Skin epidermis (tissue), 12 donors: Measurements from ENCODE around the gene KCND3.
A peak's percentile ranks its signal among the peaks of the same experiment; 100 is the strongest.
"Not testable (repeated sequence)": the region's sequence is repeated elsewhere in the genome, so short reads cannot be mapped to it uniquely, and the experiment has no call there.

Experiments used
- H3K27ac ChIP-seq, 21 experiments: fragments of 200-600 bp; sonication (generic) in 11 of 21; one replicate each; pipeline ENCODE4 v1.5.0; 2020; ENCODE audit warnings: mild to moderate bottlenecking in 3 of 21, inconsistent platforms in 2 of 21, moderate library complexity in 2 of 21
- H3K4me3 ChIP-seq, 7 experiments: fragments of 200-600 bp; sonication (generic) in 2 of 7; one replicate each; pipeline ENCODE4 v1.5.0; 2020; ENCODE audit warnings: inconsistent platforms in 2 of 7, mild to moderate bottlenecking in 2 of 7, moderate library complexity in 1 of 7

Gene KCND3

DNA sequence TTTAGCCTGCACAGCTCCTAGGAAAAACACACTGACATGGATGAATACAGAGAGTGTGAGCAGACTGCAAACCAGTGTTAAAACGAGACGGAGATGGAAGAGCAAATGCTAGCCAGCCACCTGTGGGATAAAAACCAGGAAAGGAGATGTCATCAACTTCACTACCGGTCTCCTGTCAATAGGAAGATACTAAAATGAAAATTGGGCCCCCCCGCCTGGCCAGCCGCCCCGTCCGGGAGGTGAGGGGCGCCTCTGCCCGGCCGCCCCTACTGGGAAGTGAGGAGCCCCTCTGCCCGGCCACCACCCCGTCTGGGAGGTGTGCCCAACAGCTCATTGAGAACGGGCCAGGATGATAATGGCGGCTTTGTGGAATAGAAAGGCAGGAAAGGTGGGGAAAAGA lies 189.7 kb downstream of the KCND3 start:
- H3K27ac ChIP-seq, H3K4me3 ChIP-seq: not testable (repeated sequence)

DNA sequence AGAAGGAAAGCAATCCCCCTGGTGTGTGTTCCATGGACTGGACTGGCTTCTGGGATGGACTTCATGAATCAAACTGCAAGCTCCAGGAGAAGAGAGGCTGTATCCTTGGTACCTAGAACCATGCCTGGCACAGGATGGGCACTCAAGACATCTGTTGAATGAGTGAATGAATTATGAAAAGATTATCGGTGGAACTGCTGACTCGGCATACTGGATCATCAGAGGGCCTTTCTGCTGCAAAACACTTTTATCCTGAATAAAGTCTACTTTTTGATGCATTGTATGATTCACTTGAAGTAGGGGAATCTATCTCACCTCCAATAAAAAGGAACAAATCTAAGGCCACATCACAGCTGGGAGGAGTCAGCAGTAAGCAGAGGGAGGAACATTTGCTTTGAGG lies 190.9 kb downstream of the KCND3 start:
- no peak overlapping the region for H3K27ac ChIP-seq
- H3K4me3 ChIP-seq, result no peak overlapping the region

DNA sequence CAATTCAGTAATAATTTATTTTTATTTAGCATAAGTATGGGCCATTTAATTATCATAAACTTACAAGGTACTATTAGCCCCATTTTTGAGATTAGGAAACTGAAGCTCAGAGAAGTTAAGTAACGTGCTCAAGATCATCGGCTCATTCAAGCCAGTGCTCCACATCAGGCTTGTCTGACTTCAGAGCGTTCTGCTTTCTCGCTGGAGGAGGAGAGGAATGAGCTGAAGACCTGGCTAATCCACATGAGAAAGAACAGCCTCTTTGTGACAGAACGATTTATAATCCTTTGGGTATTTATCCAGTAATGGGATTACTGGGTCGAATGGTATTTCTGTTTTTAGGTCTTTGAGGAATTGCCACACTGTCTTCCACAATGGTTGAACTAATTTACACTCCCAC lies 194.1 kb downstream of the KCND3 start:
- H3K4me3 ChIP-seq, result no peak overlapping the region
- no peak overlapping the region for H3K27ac ChIP-seq

DNA sequence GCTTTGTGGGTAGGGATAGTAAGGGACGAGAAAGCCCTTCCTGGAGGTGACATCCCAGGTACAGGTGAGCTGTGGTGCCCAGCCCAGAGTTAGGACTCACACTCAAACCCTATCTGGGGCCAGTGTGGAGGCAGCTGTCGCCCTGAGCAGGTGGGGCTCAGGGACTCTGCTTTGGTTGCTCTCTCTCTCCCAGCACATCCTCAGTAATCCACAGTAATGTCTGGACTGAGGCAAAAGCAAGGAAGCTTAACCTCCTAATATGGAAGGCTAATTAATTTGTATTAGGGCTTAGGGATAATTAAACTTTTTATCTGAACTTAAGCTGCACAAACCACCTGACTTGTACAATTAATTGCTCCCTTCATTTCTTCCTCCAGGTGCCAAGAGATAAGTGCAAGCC lies 195.5 kb downstream of the KCND3 start:
- no peak overlapping the region for H3K4me3 ChIP-seq
- no peak overlapping the region for H3K27ac ChIP-seq

DNA sequence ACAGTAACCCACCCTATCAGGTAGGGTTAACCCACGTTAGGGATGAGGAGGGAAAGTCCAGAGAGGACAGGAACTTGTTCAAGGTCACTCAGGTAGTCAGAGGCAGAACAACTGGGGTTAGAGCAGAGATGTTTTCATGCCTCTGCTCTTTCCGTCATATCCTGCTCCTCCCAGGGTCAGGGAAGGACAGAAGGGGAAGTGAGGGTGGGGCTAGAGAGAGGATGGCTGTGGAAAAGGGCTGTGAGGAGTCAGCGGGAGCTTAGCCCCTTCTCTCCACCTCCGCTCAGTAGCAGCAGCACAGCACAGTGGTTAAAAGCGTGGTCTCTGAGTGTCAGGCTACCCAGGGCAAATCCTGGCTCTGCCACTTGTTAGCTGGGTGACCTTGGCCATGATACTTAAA lies 197.2 kb downstream of the KCND3 start:
- H3K27ac ChIP-seq, result no peak overlapping the region

DNA sequence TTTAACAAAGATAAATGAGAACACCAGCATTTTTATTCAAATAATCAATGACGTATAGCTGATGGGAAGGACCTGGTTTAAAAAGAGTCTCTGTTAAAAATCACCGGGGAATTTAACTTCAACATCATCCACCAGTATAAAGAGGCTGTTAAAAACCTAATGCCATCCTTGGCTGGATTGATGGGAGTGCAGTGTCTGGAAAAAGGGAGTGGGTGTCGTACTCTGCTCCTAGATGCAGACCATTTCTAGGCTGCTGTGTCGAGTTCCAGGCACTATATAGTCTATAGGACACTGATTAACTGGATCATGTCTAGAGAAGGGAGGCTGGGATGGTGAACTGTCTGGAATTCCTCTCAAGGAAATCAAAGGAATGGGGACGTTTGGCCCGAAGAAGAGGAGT lies 197.7 kb downstream of the KCND3 start:
- H3K4me3 ChIP-seq, result no peak overlapping the region
- no peak overlapping the region for H3K27ac ChIP-seq

More for the DNA sequence above, 197.2 kb downstream of the KCND3 start:
- no peak overlapping the region for H3K4me3 ChIP-seq

DNA sequence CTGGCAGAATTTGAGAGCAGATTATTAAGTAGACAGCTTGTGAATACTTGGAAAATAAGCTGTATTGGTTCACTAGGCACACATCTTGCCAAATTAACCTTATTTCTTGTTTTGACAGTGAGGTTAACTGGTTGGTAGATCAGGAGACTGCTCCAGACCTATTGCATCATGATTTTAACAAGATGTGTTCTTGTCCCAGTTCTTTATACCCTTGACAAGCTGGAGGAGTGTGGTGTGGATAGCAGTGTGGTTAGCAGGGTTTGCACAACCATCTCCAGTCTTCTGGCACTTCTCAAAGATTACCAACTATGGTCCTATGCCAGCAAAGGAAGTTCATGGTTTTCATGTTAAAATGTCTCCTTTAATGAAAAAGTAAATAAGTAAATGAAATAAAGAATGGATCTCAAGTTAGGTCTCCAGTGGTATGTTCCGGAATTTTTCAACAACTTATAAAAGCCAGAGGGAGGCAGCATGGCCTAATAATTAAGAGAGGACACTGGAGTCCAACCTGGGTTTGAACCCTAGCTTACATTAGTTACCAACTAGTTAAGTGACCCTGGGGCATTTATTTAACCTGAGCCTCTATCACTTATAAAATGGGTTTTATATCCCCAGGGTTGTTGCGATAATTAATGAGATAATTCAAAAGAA lies 199.7 kb downstream of the KCND3 start:
- H3K4me3 ChIP-seq, result no peak overlapping the region
- no peak overlapping the region for H3K27ac ChIP-seq

DNA sequence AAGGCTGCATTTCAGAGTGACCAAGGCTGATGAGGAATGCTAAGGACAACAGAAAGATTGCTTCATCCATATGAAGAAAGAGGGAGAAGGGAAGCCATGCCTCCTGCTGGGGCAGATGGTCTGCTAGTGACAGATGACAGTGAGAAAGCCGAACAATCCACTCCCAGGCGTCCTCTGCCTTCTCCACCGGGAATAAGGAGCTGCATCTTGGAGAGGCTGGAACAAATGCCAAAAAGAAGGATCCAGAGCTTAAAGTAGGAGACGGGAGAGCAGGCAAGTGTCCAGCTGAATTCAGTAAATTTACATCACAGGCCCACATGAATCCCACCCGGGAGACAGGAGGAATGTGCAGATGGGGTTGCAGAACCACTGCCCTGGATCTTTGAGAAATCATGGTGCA lies 200.3 kb downstream of the KCND3 start:
- no peak overlapping the region for H3K4me3 ChIP-seq
- peak overlapping the region in 1 of 21 experiments; percentile 36 for H3K27ac ChIP-seq

DNA sequence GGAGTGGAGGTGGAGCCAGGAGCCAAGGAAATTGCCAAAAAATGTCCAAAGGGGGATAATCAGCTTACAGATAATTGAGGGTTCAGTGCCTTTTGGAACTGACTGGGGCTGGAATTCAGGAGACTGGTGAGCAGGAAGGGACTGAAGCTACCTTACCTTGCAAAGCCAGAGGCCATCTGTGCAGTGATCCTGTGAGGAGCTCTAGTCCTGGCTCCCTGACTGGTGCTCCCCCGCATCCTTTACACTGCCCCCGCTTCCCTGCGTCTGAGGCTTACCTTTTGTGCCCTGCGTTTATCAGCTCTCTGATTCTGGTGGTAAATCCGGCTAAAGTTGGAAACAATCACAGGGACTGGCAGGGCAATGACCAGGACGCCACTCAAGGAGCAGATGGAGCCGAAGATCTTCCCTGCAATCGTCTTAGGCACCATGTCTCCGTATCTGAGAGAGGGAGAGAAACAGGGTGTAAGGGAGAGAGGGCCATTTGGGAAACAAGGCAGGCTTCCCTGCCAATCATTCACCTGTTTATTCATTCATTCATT lies 202.7 kb downstream of the KCND3 start:
- no peak overlapping the region for H3K27ac ChIP-seq
- H3K4me3 ChIP-seq, result no peak overlapping the region

DNA sequence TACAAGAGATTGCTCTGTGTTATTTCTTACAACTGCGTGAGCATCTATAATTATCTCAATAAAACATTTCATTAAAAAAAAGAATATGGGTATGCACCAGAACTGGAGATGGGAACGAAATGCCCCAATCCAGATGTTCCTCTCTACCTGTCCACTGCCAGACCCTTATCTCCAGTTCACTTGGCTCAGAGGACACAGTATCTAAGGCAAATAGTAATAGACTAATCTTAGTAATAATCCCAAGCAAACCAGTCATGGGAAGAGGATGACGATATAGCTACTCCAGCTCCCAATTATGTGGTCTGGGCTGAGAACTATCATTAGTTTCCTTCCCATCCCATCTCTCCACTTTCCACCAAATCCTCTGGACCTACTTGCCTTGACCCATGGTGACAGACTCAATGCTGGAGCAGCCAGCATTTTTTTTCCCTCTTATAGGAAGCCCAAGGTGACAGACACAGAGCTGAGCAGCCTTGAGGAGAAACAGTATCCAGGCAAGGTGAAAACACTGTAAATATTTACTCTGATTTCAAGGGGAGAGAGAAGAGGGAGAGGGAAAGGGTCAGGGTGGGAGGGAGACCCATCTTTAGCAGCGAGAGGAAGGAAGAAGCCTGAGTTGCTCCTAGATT lies 205.1 kb downstream of the KCND3 start:
- H3K4me3 ChIP-seq, result no peak overlapping the region
- H3K27ac ChIP-seq, result no peak overlapping the region

DNA sequence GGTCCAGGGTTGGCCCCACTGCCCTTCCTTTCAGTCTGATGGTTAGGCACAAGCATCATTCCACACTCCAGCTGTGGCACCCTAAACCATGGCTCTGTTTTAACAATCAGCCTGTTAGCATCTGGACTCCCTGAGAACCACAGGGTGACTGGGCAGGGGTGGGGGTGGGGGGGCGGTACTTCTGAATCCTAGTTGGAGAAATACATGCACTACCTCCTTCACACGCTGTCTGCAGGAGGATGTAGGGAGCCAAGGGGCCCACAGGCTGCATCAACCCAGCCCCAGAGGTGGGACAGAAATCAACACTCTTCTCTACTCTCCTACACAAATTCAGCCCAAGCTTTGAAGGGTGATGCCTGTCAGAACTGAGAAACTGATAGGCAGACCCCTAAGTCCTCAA lies 209.9 kb downstream of the KCND3 start:
- H3K27ac ChIP-seq, result no peak overlapping the region
- no peak overlapping the region for H3K4me3 ChIP-seq

DNA sequence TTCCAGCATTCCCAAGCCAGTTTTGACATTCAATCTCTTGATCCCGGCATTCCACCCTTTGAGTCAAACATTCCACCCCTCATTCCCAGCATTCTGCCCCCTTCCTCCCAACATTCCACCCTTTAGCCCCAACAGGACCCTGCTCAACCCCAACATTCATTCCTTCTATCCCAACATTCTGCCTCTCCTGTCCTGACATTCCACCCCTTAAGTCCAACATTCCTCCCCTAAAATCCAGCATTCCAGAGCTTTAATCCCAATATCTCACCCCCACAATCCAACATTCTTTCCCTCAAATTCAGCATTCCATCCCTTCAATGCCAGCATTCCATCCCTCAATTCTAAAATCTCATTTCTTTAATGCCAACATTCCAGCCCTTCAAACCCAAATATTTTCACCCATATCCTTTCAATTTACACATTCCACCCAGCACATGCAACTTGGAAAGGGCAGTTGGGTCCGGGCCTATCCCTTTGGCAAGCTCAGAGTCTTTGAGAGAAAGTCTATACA lies 210.9 kb downstream of the KCND3 start:
- Histone ChIP-seq H3K4me3 (no peak overlapping the region), H3K27ac (no peak overlapping the region)

DNA sequence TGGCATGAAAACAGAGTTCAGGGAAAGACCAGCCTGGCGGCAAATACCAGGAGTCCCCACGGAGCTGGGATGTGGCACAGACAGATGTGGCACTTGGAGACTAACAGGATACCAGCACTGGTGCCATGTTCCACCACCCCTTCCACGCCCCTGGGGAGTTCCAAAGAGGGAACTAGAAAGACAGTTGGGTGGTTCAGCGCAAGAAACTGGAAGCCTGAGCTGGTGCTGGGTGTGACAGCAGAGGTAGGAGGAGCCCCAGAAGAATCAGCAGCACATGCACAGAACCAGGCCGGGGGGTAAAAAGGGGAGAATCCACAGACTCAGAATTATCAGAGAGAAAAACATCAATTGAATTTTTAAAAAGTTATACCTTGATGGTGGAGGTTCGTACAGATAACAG lies 211.4 kb downstream of the KCND3 start:
- Histone ChIP-seq H3K4me3 (no peak overlapping the region), H3K27ac (no peak overlapping the region)

DNA sequence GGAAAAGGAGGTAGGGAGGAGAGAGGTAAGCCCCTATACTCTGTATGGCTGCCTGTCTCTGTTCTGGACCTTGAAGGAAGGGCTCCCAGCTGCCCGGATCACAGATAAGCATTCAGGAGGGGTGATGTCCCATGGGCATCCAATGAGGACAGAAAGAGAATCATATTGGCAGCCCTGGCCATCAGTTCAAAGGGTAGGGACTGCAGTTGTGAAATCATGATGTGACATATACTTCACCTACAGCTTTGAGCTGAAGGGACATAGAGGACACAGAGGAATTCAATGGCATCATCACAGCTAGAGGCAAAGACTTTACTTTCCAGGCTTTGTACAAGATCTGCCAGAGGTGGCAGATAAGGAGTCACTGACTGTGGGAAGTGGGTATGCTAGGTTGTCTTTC lies 212.2 kb downstream of the KCND3 start:
- no peak overlapping the region for H3K4me3 ChIP-seq
- H3K27ac ChIP-seq, result no peak overlapping the region

DNA sequence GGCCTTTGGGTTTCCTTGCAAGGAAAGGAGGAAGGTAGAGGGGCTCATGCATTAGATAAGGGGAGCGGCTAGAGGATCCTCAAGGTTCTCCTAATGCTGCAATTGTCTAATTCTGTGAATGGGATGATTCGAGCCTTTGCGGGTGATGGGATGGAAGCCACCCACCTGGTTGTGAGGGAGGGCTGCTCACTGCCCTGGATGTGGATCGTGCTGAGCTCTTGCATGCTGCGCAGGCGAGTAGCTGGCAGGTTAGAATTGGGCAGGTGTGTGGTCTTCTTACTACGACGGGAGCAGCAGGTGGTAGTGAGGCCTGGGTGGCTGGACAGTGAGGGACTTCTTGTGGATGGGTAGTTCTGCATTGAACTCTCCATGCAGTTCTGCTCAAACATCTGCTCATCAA lies 212.6 kb downstream of the KCND3 start:
- no peak overlapping the region for H3K27ac ChIP-seq
- no peak overlapping the region for H3K4me3 ChIP-seq

DNA sequence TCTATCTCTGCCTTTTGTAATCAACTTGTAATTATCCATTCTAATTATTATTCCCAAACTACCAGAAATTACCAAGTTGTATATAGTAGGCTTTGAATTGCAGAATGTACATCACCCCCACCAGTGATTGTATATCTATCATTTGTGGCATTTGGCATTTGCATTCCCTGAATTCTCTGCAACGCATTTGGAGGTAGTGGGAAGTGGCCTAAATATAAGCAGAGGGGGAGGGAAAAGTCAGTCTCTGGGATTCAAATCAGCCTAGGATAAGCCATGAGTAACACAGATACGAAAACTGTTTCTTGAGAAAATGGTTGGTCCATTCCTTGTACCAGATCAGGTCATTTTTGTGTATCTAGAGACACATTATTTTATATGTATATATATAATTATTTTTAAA lies 213.1 kb downstream of the KCND3 start:
- H3K4me3 ChIP-seq, result no peak overlapping the region
- no peak overlapping the region for H3K27ac ChIP-seq

DNA sequence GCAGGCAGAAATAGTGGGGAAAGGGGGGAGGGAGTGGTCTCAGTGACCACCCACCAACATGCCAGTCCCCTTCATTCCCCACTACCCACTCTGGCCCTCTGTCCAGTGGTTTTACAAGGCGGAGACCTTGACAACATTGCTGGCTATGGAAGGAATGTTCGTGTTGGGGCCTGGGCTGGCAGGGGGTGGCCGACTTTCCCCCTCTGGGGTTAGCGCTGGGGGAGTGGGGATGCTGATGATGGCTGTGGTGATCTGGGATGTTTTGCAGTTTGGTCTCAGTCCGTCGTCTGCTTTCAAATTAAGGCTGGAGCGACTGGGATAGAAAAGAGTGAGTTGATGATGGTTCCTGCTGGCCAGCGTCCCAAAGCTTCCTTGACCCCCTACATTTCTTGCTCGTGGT lies 213.5 kb downstream of the KCND3 start:
- no peak overlapping the region for H3K27ac ChIP-seq
- H3K4me3 ChIP-seq, result no peak overlapping the region

DNA sequence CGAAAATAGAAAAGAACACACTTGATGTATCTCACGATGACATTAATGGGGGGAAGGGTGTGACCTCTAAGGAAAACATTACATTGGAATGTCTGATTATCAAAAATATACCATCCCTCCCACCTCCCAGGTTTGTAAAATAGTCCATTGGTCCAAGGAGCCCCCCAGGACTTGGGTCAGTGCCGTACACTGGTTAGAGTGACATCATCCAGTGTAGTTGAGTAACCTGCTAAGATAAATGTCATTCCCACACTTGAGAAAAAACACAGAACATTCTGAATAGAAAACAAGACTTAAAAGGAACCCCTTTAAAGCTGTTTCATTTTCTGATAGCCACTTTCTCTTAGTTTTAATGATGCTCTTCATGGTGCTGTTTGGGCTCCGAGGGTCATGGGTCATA lies 218.6 kb downstream of the KCND3 start:
- no peak overlapping the region for H3K27ac ChIP-seq
- H3K4me3 ChIP-seq, result no peak overlapping the region

DNA sequence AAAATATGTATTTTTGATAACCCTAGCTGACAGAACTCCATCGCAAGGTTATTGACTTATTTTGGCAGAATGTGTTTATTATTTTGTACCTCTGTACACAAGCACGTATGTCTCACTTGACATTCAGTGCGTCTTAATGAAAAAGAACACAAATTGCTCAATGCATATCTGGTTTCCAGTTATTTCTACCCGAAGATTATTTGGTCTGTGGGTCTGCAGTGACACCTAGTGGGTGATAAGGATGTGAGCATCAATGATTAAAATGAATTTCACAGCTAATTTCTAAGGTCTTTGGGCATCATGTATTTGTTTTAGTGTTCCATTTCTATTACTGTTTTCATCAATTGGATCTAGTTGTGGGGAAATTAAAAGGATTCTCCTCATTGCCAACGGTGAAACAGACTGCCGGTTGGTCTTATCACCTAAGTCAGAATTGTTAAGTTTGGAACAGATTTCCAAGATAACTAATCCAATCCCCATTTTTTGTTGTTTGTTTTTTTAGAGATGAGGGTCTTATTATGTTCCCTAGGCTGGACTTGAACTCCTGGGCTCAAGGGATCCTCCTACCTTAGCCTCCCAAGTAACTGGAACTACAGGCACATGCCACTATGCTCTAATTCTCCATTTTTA lies 219.8 kb downstream of the KCND3 start:
- Histone ChIP-seq H3K4me3 (no peak overlapping the region), H3K27ac (no peak overlapping the region)

DNA sequence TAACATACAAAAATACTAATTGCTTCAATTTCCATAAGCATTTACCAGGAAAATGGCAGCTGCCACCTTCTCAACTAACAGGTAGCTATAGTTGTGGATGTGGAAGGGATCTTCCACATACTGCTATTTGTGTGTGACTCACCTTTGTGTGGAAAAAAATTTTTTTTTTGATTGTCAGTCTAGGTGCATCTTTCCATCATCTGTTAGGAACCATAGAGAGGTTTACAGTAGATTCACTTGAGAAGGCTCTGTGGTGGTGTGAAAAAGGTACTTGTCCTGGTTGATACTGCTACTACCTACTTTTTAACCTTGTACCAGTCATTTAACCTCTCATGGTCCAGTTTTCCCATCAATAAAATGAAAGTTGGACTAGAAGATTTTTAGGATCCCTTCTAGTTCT lies 220.8 kb downstream of the KCND3 start:
- Histone ChIP-seq H3K4me3 (no peak overlapping the region), H3K27ac (no peak overlapping the region)

DNA sequence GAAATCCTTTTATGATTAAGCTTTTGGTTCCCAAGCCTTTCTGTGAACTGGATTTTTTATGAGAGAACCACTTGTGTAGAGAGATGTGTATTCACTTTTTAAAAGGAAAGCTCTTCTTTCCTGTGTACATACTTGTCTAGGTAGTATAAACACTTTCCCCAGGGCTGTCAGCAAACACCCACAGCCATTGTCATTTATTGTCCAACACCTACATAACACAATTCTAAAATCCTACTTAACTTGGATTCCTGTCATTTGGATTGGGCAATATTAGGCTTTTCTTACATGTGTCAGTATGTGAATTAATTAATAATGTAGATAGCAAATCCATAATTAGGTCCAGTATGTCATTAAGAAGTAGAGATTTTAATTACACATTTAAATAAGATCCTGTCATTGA lies 221.4 kb downstream of the KCND3 start:
- Histone ChIP-seq H3K27ac (no peak overlapping the region), H3K4me3 (no peak overlapping the region)
